Esophagus mucosa (tissue), 1 donor: ENCODE results near the gene THEM5. TPM values are rescaled to one million over a fixed set of nuclear protein-coding genes. Genes with fewer than 3 reads are reported as not detected.

ENCODE experiments used
- ATAC-seq: fragments of 200-7000 bp; cut with Tn5 transposase; one replicate; pipeline ENCODE4 v1.9.1; 2020
- total RNA-seq: library from RNA; stranded (reverse); gene quantifications from one replicate; pipeline ENCODE4 v1.2.4, GENCODE V29; 2023
- donor health status: DM: yes; HTN: yes; CAD: no.

THEM5 gene
- total RNA-seq, 1 donor from 2014 or later, result 0.32 TPM

DNA sequence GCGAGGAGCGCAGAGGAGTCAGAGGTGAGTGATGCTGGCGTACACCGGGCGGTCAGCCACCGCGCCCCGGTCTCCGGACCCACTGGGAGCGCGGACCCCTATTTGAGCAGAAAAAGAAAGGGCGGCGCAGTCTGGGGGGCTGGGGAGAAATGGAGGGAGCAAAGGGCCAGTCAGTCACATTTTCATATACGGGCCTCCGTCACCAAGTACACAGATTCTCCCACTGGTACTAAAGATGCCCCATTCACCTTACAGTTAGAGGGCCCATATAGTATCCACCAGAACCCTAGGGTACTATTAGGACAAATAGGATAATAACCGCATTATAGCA lies 14.5 kb downstream of the THEM5 start:
- no peak for ATAC-seq

- ATAC-seq, result peak; percentile 12
These were observed 15.1 kb downstream of the THEM5 start for GRCh38 chr1:151838222-151839081.

GRCh38 chr1:151837884-151838221 lies 15.7 kb downstream of the THEM5 start:
- no peak for ATAC-seq

- no peak for ATAC-seq
These were observed 16.3 kb downstream of the THEM5 start for GRCh38 chr1:151837197-151837596.

DNA sequence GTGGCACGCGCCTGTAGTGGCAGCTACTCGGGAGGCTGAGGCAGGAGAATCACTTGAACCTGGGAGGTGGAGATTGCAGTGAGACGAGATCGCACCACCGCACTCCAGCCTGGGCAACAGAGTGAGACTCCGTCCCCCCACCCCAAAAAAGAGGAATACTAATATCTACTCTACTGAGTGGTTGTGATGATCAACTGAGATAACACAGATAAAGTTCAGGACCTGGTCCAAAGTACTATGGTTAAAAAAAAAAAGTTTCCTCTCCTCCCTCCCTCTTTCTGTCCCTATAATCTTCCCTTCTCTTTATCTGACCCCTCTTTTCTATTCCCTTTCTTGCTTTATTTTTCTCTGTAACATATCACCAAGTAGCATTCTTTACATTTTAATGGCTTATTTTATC lies 17.9 kb downstream of the THEM5 start:
- no peak for ATAC-seq

DNA sequence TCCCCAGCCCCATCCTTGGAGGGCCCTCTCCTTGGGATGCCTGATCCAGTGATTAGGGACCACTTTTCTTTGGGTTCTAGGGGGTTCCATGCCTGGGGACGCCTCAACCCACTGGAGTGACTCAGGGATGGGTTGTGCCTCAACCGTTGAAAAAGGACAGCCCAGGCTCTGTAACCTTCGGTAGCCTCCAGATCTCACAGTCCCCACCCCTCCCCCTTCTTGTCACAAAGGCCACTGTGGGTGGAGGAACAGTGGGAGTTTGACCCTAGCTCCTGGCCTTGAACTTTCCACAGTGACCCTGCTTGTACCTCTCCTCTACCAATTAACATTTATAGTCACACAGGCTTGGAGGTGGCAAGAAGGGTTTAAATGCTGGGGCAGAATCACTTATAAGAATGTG lies 19.3 kb downstream of the THEM5 start:
- ATAC-seq, result no peak

DNA sequence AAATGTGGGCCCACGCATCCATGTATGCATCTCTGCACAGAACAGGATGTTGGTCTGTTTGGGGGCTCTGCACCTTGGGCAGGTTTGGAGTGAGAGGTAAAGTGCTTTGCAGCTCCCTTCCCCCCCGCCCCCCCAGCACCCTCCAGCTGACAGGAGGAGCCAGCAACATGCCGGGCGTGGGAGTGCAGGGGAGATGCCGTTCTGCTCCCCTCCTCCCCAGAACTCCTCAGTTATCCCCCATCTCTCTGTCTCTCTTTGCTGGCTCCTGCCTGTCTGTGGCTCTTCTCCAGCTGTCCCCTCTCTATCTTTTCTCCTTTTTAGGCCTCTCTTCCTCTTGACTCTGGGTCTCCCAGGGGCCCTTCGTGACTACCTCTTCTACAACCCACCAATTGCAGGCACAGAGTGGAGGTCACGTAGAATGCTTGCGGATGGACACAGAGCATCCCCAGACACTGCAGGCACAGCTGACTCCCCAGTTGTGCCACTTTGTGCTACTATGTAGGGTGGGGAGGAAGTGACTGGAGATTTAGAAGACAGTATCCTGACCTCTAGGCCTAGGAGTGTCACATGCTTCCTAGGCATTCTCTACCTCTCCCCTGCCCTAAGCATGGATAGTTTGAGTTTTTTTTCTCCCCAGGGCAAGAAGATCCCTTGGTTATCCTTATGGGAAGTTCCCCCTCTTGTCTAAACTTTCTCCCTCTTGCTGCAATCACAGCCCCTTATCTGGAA lies 20.2 kb downstream of the THEM5 start:
- no peak for ATAC-seq

- ATAC-seq, result peak; percentile 37
These were observed 21.1 kb downstream of the THEM5 start for GRCh38 chr1:151832318-151832980.

GRCh38 chr1:151831605-151832004 lies 21.9 kb downstream of the THEM5 start, which contains the start of gene RORC:
Gene RORC (minus strand): TSS chr1:151831802. CDS start chr1:151831764, 38 bp downstream.
- no peak for ATAC-seq

DNA sequence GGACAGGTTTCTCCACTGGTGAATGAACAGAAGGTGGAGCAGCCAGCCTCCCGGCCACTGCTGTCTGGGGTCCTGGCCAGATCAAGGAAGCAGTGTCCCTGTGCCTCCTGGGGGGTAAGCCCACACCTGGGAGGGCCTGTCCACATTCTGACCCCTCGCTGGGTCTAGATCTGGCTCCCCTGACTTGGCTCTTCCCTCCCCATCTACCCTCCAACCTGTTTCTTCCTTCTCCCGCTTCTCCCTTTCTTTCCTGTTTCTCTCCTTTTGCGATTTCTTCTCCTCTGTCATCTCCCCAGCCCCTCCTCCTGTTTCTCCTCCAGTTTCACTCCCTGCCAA lies 22.3 kb downstream of the THEM5 start:
- ATAC-seq, result no peak

DNA sequence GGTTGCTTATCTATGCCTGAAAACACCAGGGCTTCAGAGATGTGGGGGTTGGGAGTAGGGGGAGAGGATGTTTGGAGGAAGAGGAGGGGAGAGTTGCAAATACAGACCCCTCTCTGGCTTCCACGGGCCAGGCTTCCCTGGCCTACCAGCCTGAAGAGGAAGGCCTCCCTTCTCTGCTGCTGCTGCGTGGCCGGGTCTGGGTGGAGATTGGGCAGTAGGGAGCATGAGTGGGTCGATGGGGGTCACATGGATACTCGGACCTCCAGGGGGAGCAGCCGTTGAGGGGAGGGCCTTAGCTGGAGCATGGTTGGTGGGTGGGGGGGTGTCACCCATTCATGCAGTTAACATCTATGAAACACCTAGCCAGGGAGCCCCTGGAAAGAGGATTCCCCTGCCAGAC lies 23.5 kb downstream of the THEM5 start:
- no peak for ATAC-seq

DNA sequence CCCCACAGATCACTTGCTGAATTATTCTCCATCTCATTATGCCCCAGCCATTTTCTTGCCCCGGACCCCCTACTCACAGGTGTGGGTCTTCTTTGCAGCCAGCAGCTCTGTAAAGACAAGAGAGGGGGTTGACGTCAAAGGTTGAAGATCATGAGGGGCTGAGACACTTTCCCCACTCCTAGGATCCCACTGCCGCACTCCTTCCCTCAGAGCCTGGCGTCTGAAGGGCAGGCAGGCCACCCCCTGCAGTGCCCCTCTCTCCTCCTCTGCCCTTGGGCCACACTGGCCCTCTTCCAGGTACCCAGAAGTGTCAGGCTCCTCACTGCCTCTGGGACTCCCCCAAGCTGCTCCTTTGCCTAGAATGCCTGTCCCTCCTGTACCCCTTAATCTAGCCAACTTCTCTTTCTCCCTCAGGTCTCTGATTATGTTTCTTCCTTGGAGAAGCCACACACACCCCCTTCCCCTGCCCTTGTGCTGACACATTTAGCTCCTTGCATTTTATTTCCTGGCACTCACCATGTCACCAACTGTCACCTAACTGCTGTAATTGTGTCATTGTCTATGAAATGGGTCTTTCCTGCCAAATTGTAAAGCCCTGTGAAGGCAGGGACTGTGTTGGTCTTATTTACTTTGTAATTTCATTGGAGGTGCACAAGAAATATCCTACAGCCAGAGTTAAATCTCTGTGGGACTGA lies 24.0 kb downstream of the THEM5 start:
- ATAC-seq, result no peak

DNA sequence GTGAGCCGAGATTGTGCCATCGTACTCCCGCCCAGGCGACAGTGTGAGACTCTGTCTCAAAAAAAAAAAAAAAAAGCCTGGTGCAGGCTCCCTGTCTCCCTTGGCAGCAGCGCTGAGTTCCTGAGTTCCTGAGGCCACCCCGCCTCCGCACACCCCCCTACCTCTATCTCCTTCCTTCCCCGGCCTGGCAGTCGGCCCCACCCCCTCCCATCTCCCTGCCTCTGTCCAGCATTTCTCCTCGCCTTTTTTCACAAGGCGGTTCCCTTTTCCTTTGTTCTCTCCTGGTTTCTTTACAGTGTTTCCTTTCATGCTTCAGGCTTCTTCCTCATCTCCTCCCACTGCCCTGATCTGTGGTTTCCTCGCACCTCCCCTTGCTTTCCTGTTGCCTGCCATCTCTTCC lies 24.6 kb downstream of the THEM5 start:
- ATAC-seq, result peak; percentile 2

GRCh38 chr1:151827853-151828252 lies 25.7 kb downstream of the THEM5 start:
- no peak for ATAC-seq

DNA sequence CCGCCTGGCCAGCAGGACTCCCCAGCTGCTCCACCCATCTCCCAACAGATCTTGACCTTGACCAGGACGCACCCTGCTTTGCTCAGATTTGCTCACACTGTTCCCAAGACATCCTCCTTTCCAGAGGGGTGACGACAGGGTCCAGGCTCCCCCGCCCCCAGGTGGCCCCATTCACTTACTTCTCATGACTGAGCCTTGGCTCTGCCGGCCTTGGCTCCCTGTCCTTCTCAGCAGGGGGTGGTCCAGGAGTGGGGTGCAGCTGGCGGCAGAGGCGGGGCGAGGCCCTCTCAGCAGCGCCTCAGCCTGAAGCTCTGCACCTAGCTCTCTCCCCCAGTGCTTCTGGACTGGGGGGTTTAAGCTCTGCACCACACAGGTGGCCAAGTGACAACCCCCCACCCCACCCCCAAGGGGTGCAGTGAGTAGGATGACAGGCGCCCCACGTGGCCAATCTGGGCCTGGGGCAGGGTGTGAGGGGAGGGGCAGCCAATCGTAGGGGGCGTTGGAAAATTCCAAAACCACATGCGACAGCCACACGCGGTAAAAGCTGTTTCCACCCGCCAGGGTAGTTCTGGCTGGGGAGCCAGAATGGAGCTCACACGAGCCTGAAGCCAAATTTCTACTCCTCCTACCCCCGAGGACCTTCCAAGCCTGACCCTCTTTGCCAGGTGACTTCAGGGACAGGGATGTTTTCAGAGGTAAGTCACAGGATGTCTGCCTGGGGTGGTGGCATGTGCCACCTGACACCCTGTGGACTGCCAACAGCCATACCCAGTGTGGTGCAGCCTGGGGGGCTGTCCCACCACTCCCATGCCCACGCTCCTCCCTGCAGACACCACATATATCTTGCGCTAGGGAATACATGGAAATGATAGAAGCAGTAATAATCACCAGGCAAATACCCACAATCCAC lies 27.5 kb downstream of the THEM5 start:
- no peak for ATAC-seq

DNA sequence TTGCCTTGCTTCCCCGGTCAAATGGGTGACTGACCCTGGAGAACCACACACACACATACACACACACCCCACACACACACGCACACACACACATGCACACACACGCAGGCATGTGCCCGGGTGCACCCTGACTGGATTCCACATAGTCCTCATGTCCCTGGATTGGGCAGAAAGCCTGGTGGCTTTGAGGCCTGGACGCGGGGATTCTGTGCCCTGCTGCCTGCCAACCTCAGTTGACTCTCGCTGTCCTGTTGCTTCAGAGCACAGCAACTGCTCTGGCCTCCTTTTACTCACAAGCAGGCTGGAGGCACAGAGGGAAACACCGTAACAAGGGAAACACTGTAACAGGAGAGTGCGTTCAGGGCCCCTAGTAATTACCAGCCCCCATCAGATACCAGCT lies 28.3 kb downstream of the THEM5 start:
- ATAC-seq, result no peak

DNA sequence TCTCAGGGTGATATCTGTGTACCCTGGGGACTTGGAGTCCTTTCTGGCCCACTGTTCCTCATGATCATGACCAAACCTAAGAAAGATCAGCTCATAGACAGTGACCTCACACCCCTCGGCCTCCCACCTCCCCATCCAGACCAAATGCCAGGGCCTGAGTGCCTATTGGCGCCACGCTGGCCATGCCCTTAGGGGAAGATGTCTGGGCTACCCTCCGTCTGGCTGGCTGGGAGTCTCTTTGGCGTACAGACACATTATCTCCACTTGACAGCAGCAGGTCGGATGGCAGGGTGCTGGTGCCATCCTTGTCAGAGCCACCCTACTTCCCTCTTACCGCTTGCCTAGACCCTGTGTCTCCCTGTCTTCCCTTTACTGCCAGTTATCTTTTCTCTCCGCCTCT lies 30.3 kb downstream of the THEM5 start:
- ATAC-seq, result no peak

GRCh38 chr1:151822404-151822803 lies 31.1 kb downstream of the THEM5 start:
- no peak for ATAC-seq

DNA sequence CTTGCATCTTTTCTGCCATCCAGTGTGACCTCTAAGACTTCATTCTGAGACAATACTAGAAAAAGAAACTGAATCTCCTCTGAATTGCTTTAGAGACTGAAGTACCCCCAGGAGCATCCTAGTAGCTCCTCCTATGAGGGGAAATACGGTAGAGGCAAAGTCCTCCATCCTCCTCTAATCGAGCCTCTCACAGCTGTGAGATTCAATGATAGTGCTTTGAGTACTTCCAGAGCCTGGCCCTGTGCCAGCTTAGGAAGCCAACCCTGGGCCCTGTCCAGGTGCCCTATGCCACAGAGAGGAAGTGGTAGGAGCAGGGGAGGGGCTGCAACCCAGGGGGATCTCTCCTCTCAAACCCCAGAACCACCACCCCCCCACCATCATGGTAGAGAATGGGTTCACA lies 32.6 kb downstream of the THEM5 start:
- ATAC-seq, result no peak

DNA sequence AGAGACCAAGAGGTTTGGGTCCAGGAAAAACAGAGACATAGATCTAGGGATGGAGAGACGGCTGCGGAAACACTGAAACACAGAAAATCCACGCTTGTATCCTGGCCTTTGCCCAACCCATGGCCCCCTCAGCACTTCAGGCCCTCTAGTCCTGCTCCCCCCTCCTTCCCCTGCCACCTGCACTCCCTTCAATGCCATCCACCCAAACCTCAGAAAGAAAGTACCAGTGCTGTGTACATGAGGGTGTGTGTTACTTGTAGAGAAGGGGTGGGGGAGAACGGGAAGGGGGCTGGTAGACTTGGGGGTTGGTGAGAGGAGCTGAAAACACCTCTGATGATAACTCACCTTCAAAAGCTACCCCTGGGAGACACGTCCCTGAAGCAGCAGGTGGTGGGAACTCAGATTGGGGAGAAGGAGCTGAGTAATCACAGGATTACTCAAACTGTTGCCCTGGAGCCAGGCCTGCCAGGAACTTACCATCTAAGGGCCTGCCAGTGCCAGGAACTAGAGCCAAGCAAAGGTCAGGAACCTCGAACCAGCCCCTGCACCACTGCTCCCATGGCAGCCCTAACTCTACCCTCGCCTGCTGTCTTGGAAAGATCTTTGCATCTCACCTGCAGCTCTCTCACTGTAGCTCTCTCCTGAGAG lies 33.4 kb downstream of the THEM5 start:
- ATAC-seq, result no peak

DNA sequence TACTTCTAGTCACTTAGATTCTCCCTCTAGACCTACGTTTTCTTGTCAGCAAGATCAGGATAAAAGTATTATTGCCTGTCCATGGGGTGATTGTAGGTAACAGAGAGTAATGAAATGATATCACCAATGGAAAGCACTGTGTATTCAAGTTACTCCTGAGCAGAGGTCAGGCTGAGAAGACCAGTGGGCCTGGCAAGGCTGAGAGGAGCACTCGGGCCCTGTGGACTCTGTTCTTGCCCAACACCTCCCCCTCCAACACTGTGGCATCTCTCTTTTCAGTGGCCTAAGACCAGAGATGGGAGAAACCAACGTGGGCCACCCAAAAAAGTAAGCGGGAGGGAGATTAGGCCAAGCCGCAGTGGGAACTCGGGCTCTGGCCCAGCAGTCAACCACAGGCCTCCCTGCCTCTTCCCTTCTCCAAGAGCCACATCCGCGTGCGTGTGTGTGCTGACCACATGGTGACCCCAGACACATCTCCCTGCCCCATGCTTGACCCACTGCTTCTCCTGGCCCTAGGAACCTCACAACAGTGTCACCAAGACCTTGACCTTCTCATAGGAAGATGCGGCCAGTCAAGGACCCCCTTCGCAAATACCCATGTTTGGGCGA lies 34.2 kb downstream of the THEM5 start:
- ATAC-seq, result no peak
